ENCODE results near the gene SYT9. TPM values are rescaled to one million over a fixed set of nuclear protein-coding genes. Genes with fewer than 3 reads are reported as not detected.

SYT9 gene
- total and polyA plus RNA-seq, 2 of the 8 experiments (the other 6 are each of a cell fraction or from before 2014, with no cell fraction given) = 1.5 to 2.9 TPM

DNA sequence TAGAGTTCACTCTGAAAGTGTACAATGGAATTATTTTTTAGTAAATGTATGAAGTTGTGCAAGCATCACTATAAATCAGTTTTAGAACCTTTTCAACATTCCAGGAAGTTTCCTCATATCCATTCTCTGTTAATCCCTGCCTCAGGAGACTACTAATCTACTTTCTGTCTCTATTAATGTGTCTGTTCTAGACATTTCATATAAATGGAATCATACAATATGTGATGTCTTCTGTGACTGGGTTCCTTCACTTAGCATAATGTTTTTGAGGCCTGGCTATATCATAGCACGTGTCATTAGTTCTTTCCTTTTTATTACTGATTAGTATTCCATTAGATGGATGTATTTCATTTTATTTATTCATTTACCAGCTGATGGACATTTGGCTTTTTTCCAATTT is 17.1 kb downstream of the SYT9 start:
- no peak overlapping the region for H3K18ac ChIP-seq (ENCODE audit: extremely low read depth, low read length)
- no peak overlapping the region for H3K27ac ChIP-seq (ENCODE audit: low read depth, low read length)
- CTCF ChIA-PET (ENCODE audit: partially characterized antibody) = interaction anchor here (1.2 kb wide), 1 partner anchor 10 kb away, joined by 5 read pairs; no protein-coding TSS in a partner anchor
- no peak overlapping the region for H3K14ac ChIP-seq (ENCODE audit: insufficient read length)
- no peak overlapping the region for H2AFZ ChIP-seq (ENCODE audit: low read length)
- no peaks in the 10 kb centered on the region for H3K9me3 ChIP-seq (ENCODE audit: insufficient read depth in 2 of 2, low read depth in 1 of 2, low read length in 1 of 2)
- H4K20me1 ChIP-seq (replicated peaks in 1 of 2; ENCODE audit: control insufficient read depth in 1 of 2, insufficient read depth in 2 of 2, low read length in 2 of 2) = no peaks in the 10 kb centered on the region
- H2BK20ac ChIP-seq (ENCODE audit: low read length) = no peak overlapping the region
- H3K9ac ChIP-seq (replicated peaks in 1 of 4; ENCODE audit: extremely low read depth in 1 of 4, low read depth in 3 of 4, low read length in 3 of 4) = no peak overlapping the region
- no peak overlapping the region for H2BK15ac ChIP-seq (ENCODE audit: low read length)
- no peaks in the 10 kb centered on the region for H3K79me2 ChIP-seq (ENCODE audit: control insufficient read depth in 1 of 2, insufficient read depth in 2 of 2, low read length in 2 of 2)
- H2AK5ac ChIP-seq (ENCODE audit: low read depth, low read length) = no peak overlapping the region
- no peaks in the 10 kb centered on the region for H3K79me1 ChIP-seq (ENCODE audit: low read depth, low read length)
- H4K8ac ChIP-seq (ENCODE audit: extremely low read depth, insufficient read depth, low read length) = no peak overlapping the region
- no peak overlapping the region for H4K5ac ChIP-seq (ENCODE audit: insufficient read length, low read depth, low read length)
- no peak overlapping the region for H3K23ac ChIP-seq (ENCODE audit: insufficient read length)
- no peak overlapping the region for H3K56ac ChIP-seq (replicated peaks; ENCODE audit: insufficient read length, low read depth, low read length)
- FAIRE-seq (no peak), DNase-seq (ENCODE audit: low read depth in 1 of 2, low spot score in 2 of 2) (no peak)
- no peak overlapping the region for H3K4me3 ChIP-seq (ENCODE audit: extremely low read depth in 1 of 4, insufficient read depth in 2 of 4, low read depth in 3 of 4, low read length in 4 of 4)
- POLR2A ChIA-PET (ENCODE audit: partially characterized antibody) = no interaction called here
- H3K36me3 ChIP-seq (ENCODE audit: control insufficient read depth in 2 of 4, insufficient read depth in 4 of 4, low read length in 3 of 4) = no peaks in the 10 kb centered on the region
- peaks cover 2% of the 10 kb centered on the region; the same call in 1 of the 2 replicates for H3K23me2 ChIP-seq (ENCODE audit: low read depth, low read length)
- H3K4ac ChIP-seq (replicated peaks; ENCODE audit: insufficient read length, low read depth, low read length) = no peak overlapping the region
- H3K27me3 ChIP-seq (replicated peaks in 1 of 4; ENCODE audit: control insufficient read depth in 3 of 4, extremely low read depth in 1 of 4, insufficient read depth in 3 of 4, low read length in 3 of 4) = no peaks in the 10 kb centered on the region
- H3K4me1 ChIP-seq (replicated peaks in 1 of 4; ENCODE audit: control insufficient read depth in 3 of 4, insufficient read depth in 4 of 4, low read length in 3 of 4) = no peaks in the 10 kb centered on the region
- WGBS, 2 experiments (ENCODE audit: extremely low coverage in 1 of 2, insufficient coverage in 1 of 2, insufficient read length in 1 of 2, insufficient replicate concordance in 2 of 2, low coverage in 1 of 2, low lambda C conversion rate in 2 of 2, missing lambda C conversion rate in 1 of 2) = 90% methylated on average over 1 of the region's 1 CpG; no CpG with 5 or more reads in 1 of the 2 experiments
- no peak overlapping the region for H4K91ac ChIP-seq (replicated peaks; ENCODE audit: insufficient read length, low read length)
- no peak overlapping the region for H2BK5ac ChIP-seq (ENCODE audit: low read depth, low read length)
- no peak overlapping the region for H3K4me2 ChIP-seq (ENCODE audit: insufficient read depth in 1 of 2, low read depth in 2 of 2, low read length in 2 of 2)
- H2BK120ac ChIP-seq (replicated peaks; ENCODE audit: low read depth, low read length) = no peak overlapping the region
- no peak overlapping the region for H2BK12ac ChIP-seq (ENCODE audit: low read depth, low read length)
- TF ChIP-seq EGR1 (IDR thresholded peaks at IDR 0.05; ENCODE audit: borderline replicate concordance, low read depth, low read length) (no peak), CEBPB (IDR thresholded peaks at IDR 0.05; ENCODE audit: low read depth, low read length) (no peak), POLR2AphosphoS5 (IDR thresholded peaks at IDR 0.05; ENCODE audit: low read depth, low read length) (no peak), CREB1 (IDR thresholded peaks at IDR 0.05) (no peak), SP1 (IDR thresholded peaks at IDR 0.05; ENCODE audit: low read depth, low read length) (no peak)

All from H1 (cell line).